Testis (tissue), 3 donors: Measurements from ENCODE around the gene DDX39B. TPM values are rescaled to one million over a fixed set of nuclear protein-coding genes. Genes with fewer than 3 reads are reported as not detected.
"Not testable (repeated sequence)": the region's sequence is repeated elsewhere in the genome, so short reads cannot be mapped to it uniquely, and the experiment has no call there.

Experiments
- DNase-seq: peaks from one replicate; pipeline ENCODE4 v3.0.0-alpha.2; 2019
- H3K27ac ChIP-seq, 2 donors: fragments of 200-600 bp; sonication (generic); one replicate each; pipeline ENCODE4 v1.5.1; 2019
- H3K27me3 ChIP-seq: fragments of 200-600 bp; sonication (generic); one replicate; pipeline ENCODE4 v1.5.1; 2019
- H3K36me3 ChIP-seq: fragments of 200-600 bp; sonication (generic); one replicate; pipeline ENCODE4 v1.5.1; 2017; ENCODE audit warnings: low read depth; ENCODE audit errors: missing control alignments
- H3K4me1 ChIP-seq: fragments of 200-600 bp; sonication (generic); one replicate; pipeline ENCODE4 v1.5.1; 2019
- H3K4me3 ChIP-seq, 2 donors: fragments of 200-600 bp; sonication (generic); one replicate each; pipeline ENCODE4 v1.5.1; 2017 to 2019
- H3K9me3 ChIP-seq: fragments of 200-600 bp; sonication (generic); one replicate; pipeline ENCODE4 v1.5.1; 2017
- POLR2A ChIP-seq: fragments of 450-650 bp; IDR thresholded peaks from one replicate; pipeline ENCODE4 v1.6.1; 2017; ENCODE audit warnings: antibody characterized with exemption, mild to moderate bottlenecking, moderate library complexity
- WGBS, 2 donors: methylation state at CpG; one replicate each; pipeline ENCODE4 v1.1.5; 2018; 5-methylcytosine and 5-hydroxymethylcytosine counted together
- intact Hi-C: fragments of 100-400 bp; cut with DNase I; formaldehyde crosslinking; loops from one replicate; pipeline ENCODE4 v1.15.1; 2023; ENCODE audit warnings: low total_unique reads
- polyA plus RNA-seq: library from polyadenylated mRNA; stranded (reverse); fragments of 350-450 nt; fragmentation: Illumina TruSeq; extraction: RNeasy Lipid Tissue Mini Kit (QIAGEN cat#74804); gene quantifications from one replicate; pipeline ENCODE4 v1.2.3, GENCODE V29; 2014; ENCODE audit warnings: low read depth, low replicate concordance; ENCODE audit not compliant: insufficient read depth
- total RNA-seq, 2 donors: library from RNA; depleted of rRNA; stranded (reverse); fragments of >200 nt; gene quantifications; one replicate each; pipeline ENCODE4 v1.2.3, GENCODE V29; 2016
- TF ChIP-seq, protein P1 (sequence below), 3 experiments: fragments of 450-650 bp in 2 of 3; fragments of 200-600 bp in 1 of 3; sonication (generic) in 1 of 3; IDR thresholded peaks; one replicate each; pipeline ENCODE4 v1.5.1; 2016 to 2019; ENCODE audit warnings: antibody characterized with exemption in 3 of 3, mild to moderate bottlenecking in 2 of 3, moderate library complexity in 1 of 3

The DDX39B gene
- total and polyA plus RNA-seq, 3 donors from 2014 or later = 250 to 360 (median 312) TPM

DNA sequence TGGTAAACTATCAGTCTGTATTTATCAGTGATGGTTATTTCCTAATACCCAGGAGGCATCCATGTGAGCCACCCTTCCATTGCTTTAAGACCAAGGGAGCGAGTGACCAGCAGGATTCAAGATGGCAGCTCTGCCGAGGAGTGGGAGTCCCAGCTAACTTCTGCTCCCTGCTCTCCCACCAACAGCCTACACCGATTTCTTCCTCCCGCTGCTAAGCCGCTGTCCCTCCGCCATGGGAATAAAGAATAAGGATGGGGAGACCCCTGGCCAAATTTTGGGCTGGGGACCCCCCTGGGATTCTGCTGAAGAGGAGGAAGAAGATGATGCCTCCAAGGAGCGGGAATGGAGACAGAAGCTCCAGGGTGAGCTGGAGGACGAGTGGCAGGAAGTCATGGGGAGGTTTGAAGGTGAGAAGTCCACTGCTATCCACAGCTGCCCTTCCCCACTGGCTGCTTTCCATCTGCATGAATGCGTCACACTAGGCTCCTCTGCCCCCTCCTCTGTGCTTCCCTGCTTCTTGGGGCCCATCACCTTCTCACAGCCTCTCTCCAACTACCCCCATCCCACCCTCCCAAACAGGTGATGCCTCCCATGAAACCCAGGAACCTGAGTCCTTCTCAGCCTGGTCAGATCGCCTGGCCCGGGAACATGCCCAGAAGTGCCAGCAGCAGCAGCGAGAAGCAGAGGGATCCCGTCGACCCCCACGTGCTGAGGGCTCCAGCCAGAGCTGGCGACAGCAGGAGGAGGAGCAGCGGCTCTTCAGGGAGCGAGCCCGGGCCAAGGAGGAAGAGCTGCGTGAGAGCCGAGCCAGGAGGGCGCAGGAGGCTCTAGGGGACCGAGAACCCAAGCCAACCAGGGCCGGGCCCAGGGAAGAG is 15.9 kb upstream of the DDX39B start:
- Histone ChIP-seq H3K36me3 (no peaks in the 10 kb centered on the region), H3K27ac (no peak overlapping the region), H3K27me3 (no peaks in the 10 kb centered on the region), H3K4me1 (no peaks in the 10 kb centered on the region), H3K9me3 (no peaks in the 10 kb centered on the region), H3K4me3 (no peak overlapping the region)
- TF ChIP-seq POLR2A = no peak
- TF ChIP-seq, protein P1, sequence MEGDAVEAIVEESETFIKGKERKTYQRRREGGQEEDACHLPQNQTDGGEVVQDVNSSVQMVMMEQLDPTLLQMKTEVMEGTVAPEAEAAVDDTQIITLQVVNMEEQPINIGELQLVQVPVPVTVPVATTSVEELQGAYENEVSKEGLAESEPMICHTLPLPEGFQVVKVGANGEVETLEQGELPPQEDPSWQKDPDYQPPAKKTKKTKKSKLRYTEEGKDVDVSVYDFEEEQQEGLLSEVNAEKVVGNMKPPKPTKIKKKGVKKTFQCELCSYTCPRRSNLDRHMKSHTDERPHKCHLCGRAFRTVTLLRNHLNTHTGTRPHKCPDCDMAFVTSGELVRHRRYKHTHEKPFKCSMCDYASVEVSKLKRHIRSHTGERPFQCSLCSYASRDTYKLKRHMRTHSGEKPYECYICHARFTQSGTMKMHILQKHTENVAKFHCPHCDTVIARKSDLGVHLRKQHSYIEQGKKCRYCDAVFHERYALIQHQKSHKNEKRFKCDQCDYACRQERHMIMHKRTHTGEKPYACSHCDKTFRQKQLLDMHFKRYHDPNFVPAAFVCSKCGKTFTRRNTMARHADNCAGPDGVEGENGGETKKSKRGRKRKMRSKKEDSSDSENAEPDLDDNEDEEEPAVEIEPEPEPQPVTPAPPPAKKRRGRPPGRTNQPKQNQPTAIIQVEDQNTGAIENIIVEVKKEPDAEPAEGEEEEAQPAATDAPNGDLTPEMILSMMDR (IDR thresholded peaks at IDR 0.05) = no peak
- no peak for DNase-seq
- 76 to 83% methylated on average over 21 to 24 of the region's 24 CpGs for WGBS, 2 donors
- intact Hi-C loops = no loop called here

DNA sequence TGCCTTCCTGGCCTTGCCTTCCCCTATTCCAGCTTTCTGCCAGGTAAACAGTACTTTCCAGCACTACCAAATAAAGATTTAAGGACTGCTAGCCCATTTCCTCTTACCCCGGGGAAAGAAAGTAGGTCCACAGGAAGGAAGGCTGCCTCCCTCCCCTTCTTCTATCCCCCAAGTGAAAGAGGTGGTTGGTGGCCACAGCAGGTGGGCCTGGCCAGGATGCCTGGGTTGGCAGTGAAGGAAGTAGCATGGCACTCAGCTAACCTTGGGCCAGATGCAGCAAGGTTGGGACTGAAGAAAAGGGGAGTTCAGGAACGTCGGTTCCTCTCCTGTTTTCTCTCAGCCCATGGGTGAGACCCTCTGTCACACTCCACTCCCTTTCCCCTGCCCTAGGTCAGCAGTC is 14.5 kb upstream of the DDX39B start:
- TF ChIP-seq, protein P1 (IDR thresholded peaks at IDR 0.05) = no peak
- Histone ChIP-seq H3K9me3 (no peaks in the 10 kb centered on the region), H3K27me3 (no peaks in the 10 kb centered on the region), H3K27ac (no peak overlapping the region), H3K36me3 (no peaks in the 10 kb centered on the region), H3K4me3 (no peak overlapping the region), H3K4me1 (no peaks in the 10 kb centered on the region)
- WGBS, 2 donors = 88 to 90% methylated on average over 3 of the region's 3 CpGs
- DNase-seq = no peak
- intact Hi-C loops = no loop called here

DNA sequence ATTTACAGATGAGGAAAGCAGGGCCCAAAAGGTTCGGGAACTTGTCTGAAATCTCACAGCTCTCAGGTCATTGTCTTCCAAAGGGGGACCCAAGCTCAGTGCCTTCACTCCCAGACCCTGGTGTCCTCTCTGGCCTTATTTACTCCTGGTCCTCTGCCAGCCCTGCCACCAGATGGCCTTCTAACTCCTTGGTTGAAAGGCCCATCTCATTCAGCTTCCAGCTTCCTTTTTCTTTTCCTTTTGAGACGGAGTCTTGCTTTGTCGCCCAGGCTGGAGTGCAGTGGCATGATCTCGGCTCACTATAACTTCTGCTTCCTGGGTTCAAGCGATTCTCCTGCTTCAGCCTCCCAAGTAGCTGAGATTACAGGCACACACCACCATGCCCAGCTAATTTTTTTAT is 9.6 kb upstream of the DDX39B start:
- peak; percentile 50 for DNase-seq
- H3K4me3 ChIP-seq, H3K27me3 ChIP-seq, H3K36me3 ChIP-seq, H3K9me3 ChIP-seq, H3K27ac ChIP-seq, intact Hi-C loops: not testable (repeated sequence)
- 63 to 80% methylated on average over 5 of the region's 5 CpGs for WGBS, 2 donors
- H3K4me1 ChIP-seq = peaks cover 13% of the 10 kb centered on the region

DNA sequence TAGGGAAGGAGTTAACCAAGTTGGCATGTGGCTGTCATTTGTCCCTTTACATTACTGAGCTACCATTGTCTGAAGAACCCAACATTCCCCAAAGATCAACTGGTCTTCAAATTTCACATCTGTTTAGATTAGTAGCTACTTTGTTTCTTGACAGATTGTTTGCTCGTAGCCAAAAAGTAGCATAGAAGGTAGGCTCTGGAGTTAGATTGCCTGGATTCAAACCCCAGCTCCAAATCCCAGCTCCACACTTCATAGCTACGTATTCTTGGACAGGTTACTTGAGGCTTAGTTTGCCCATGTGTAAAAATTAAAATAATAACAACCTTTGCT is 6.7 kb upstream of the DDX39B start:
- H3K9me3 ChIP-seq = no peaks in the 10 kb centered on the region
- TF ChIP-seq POLR2A = no peak
- TF ChIP-seq, protein P1 (IDR thresholded peaks at IDR 0.05) = no peak
- peaks cover 16% of the 10 kb centered on the region for H3K4me1 ChIP-seq
- H3K4me3 ChIP-seq = peak overlapping the region in 1 of 2 donors; percentile 56
- H3K27me3 ChIP-seq = no peaks in the 10 kb centered on the region
- H3K27ac ChIP-seq = peak overlapping the region; percentile 78 to 80
- no peak for DNase-seq
- H3K36me3 ChIP-seq = no peaks in the 10 kb centered on the region
- intact Hi-C loops = loop anchor here (10.0 kb wide), 1 partner anchor 46 kb away; the partner anchor contains the start of gene NCR3
- 63 to 66% methylated on average over 2 of the region's 2 CpGs for WGBS, 2 donors

DNA sequence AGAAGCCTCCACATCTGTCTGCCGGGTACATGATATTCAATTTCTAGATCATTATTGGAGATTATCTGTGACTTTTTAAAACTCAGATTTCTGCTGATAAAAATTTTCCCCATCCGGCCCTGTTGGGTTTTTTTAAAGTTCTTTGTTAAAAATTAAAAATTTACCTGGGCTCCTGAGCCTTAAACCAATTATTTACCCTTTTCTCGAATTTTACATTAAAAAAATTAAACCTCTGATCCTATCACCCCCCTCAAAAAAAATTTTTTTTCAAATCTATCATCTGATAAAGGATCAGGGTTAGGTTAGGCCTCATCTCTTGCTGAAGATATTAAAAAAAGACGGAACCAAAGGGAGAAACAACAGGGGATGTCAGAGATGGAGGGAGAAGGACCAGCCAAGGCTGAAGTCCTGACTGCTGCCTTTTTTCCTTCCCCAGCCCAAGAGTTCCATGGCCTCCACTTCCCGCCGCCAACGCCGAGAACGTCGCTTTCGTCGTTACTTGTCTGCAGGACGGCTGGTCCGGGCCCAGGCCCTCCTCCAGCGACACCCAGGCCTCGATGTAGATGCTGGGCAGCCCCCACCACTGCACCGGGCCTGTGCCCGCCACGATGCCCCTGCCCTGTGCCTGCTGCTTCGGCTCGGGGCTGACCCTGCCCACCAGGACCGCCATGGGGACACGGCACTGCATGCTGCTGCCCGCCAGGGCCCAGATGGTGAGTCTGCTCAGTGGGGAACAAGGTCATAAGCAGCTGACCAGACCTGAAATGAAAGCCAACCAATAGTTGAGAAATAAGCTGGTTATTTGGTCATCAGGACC is 6.1 kb upstream of the DDX39B start:
- TF ChIP-seq, protein P1 (IDR thresholded peaks at IDR 0.05) = no peak
- no peak for TF ChIP-seq POLR2A
- no peak for DNase-seq
- WGBS, 2 donors = 60 to 66% methylated on average over 18 to 24 of the region's 24 CpGs
- H3K27me3 ChIP-seq = no peaks in the 10 kb centered on the region
- H3K4me1 ChIP-seq = peaks cover 18% of the 10 kb centered on the region
- peak overlapping the region; percentile 78 to 80 for H3K27ac ChIP-seq
- no peaks in the 10 kb centered on the region for H3K9me3 ChIP-seq
- intact Hi-C loops = loop anchor here (10.0 kb wide), 1 partner anchor 47 kb away; the partner anchor contains the start of gene NCR3
- no peaks in the 10 kb centered on the region for H3K36me3 ChIP-seq
- peak overlapping the region; percentile 44 to 56 for H3K4me3 ChIP-seq
